ENCODE data around the gene ARHGEF38.
A peak's percentile ranks its signal among the peaks of the same experiment; 100 is the strongest.
"Not testable (repeated sequence)": the region's sequence is repeated elsewhere in the genome, so short reads cannot be mapped to it uniquely, and the experiment has no call there.

The ARHGEF38 gene

GRCh38 chr4:105657117-105657765 is 104.8 kb downstream of the ARHGEF38 start:
- no peak for DNase-seq

GRCh38 chr4:105659190-105659589 is 106.8 kb downstream of the ARHGEF38 start:
- no peak for DNase-seq

GRCh38 chr4:105661028-105661427 is 108.6 kb downstream of the ARHGEF38 start:
- DNase-seq: no peak

- DNase-seq: no peak
Observed at GRCh38 chr4:105662935-105663675, 110.7 kb downstream of the ARHGEF38 start.

- DNase-seq: no peak
Observed at GRCh38 chr4:105666693-105667092, 114.3 kb downstream of the ARHGEF38 start.

GRCh38 chr4:105670684-105671083 is 118.3 kb downstream of the ARHGEF38 start:
- DNase-seq: no peak

- no peak for DNase-seq
Observed at GRCh38 chr4:105671301-105671700, 118.9 kb downstream of the ARHGEF38 start.

GRCh38 chr4:105674011-105674410 is 121.6 kb downstream of the ARHGEF38 start:
- no peak for DNase-seq

- no peak for DNase-seq
Observed at GRCh38 chr4:105677709-105678108, 125.3 kb downstream of the ARHGEF38 start.

GRCh38 chr4:105679186-105679585 is 126.8 kb downstream of the ARHGEF38 start:
- DNase-seq: no peak

GRCh38 chr4:105683038-105683437 is 130.6 kb downstream of the ARHGEF38 start:
- no peak for DNase-seq

GRCh38 chr4:105686571-105686970 is 134.2 kb downstream of the ARHGEF38 start:
- no peak for DNase-seq

- DNase-seq: not testable (repeated sequence)
Observed at GRCh38 chr4:105694812-105695211, 142.4 kb downstream of the ARHGEF38 start.

- DNase-seq: not testable (repeated sequence)
Observed at GRCh38 chr4:105695832-105696231, 143.4 kb downstream of the ARHGEF38 start.

- no peak for DNase-seq
Observed at GRCh38 chr4:105698607-105699006, 146.2 kb downstream of the ARHGEF38 start.

- no peak for DNase-seq
Observed at GRCh38 chr4:105707782-105708180, 155.4 kb downstream of the ARHGEF38 start.

- DNase-seq: peak; percentile 87
Observed at GRCh38 chr4:105708181-105709080, 156.0 kb downstream of the ARHGEF38 start, which contains the start of the genes GSTCD and INTS12. Gene GSTCD, plus strand, starts transcription at chr4:105708784. Its CDS starts 8,830 bp downstream, at chr4:105717614. Gene INTS12, minus strand, starts transcription at chr4:105708689. Its CDS starts 8,684 bp downstream, at chr4:105700005.

- DNase-seq: no peak
Observed at GRCh38 chr4:105709081-105709450, 156.6 kb downstream of the ARHGEF38 start.

GRCh38 chr4:105710012-105710600 is 157.7 kb downstream of the ARHGEF38 start:
- DNase-seq: no peak

GRCh38 chr4:105710678-105711077 is 158.3 kb downstream of the ARHGEF38 start:
- no peak for DNase-seq

GRCh38 chr4:105712766-105713165 is 160.3 kb downstream of the ARHGEF38 start:
- DNase-seq: no peak

- no peak for DNase-seq
Observed at GRCh38 chr4:105714071-105714521, 161.7 kb downstream of the ARHGEF38 start.

- no peak for DNase-seq
Observed at GRCh38 chr4:105714932-105715331, 162.5 kb downstream of the ARHGEF38 start.

Data from activated naive CD4-positive, alpha-beta T cell treated with anti-CD3 and anti-CD28 coated beads, Interleukin-2, amount 50 U/mL, for 16 hours (primary cell).